Measurements from ENCODE around the gene SUMO2.
"Not testable (repeated sequence)": the region's sequence is repeated elsewhere in the genome, so short reads cannot be mapped to it uniquely, and the experiment has no call there.

The SUMO2 gene

DNA sequence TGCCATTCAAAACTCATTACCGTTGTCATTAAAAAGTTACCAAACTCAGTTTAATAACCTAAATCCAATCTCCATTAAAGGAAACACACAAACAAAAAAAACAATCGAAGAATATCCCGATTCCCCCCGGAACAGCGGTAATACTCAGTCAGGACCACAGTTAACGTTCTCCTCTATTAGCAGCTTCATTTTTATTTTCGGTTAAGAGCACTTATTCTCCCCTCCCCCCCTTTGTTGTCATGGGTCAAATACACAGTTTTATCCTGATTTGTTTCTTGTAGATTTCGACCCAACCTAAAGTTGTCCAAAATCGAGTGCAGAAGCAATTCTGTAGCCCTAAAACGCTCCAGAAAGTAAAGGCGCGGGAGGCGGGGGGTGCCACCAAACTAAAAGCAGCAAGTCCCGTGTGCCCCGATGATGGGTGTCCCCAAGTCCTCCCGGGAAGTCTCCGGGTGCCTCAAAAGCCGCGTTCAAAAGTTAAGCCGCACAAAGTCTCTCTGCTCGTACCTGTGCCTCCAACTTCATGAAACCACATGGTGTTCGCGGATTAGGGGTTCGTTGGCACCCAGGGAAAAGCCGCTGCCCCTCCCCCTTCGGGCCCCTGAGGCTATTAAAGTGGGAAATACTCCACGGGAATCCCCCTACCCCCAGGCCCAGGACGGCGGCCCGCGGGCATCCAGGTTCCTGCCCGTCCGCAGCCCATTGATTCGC, 996 bp downstream of the SUMO2 start:
- peak; percentile 12 to 33 (median 29) for DNase-seq (ENCODE audit: low read depth in 3 of 3)

DNA sequence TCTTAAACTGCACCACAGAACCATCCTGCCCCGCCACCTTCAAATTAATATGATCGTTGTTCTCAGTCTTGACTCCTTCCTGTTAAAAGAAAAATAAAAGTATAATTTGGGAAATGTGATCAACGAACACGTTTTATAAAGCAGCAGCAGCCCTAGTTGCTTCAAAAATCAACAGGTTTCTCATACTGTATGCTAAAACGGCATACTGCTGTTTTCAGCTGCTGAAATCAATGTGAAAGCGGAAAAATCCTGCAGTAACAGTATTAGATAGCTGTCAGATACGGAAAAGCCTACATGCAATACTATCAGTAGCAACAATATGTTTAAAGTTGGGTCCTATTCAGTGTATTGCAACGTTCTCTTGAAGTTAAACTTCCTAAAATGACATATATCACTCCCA, 1.6 kb downstream of the SUMO2 start:
- no peak for DNase-seq (ENCODE audit: low read depth in 3 of 3)

DNA sequence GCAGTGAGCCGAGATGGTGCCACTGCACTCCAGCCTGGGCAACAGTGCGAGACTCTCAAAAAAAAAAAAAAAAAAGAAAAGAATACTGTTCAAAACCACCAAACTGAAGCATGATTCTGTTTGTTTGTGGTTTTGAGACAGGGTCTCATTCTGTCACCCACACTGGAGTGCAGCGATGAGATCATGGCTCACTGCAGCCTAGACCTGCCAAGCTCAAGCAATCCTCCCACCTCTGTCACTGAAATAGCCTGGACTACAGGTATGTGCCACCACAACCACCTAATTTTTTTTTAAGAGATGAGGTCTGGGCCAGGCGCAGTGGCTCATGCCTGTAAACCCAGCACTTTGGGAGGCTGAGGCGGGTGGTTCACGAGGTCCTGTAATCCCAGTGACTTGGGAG, 4.3 kb downstream of the SUMO2 start:
- DNase-seq (ENCODE audit: low read depth in 3 of 3), result no peak

DNA sequence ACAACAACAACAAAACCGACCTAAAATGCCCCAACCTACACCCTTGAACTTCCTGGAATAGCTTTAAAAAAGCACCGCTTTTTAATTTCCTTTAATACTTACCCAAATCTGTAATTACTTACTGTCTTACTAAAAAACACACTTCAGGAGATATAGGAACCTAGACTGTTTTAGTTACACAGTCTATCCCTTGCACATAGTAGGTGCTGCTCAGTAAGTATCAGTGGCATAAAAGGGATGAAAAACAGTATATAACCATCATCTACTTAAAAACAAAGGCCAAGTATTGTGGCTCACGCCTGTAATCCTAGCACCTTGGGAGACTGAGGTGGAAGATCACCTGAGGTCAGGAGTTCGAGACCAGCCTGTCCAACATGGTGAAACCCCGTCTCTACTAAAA, 6.1 kb downstream of the SUMO2 start:
- no peak for DNase-seq (ENCODE audit: low read depth in 3 of 3)

DNA sequence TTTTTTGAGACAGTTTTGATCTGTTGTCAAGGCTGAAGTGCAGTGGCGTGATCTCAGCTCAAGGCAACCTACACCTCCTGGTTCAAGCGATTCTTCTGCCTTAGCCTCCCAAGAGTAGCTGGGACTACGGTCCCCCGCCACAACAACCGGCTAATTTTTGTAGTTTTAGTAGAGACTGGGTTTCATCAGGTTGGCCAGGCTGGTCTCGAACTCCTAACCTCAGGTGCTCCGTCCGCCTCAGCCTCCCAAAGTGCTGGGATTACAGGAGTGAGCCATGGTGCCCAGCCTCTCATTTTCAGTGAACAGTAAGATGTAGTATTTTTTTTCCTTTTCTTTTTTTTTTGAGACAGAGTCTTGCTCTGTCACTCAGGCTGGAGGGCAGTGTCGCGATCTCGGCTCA, 7.8 kb downstream of the SUMO2 start:
- DNase-seq (ENCODE audit: low read depth in 3 of 3), result no peak

DNA sequence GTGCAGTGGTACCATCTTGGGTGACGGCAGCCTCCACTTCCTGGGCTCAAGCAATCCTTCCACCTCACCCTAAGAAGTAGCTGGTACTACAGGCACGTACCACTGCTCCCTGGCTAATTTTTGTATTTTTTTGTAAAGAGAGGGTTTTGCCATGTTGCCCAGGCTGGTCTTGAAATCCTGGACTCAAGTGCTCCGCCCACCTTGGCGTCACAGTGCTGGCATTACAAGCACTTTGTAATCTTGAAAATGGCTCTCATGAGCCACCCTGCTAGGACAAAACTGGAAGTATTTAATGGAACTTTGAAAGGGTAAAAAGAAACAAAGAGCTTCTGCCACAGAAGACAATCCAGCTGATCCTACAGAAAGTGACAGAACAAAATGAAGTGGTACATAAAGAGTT, 9.2 kb downstream of the SUMO2 start:
- DNase-seq (ENCODE audit: low read depth in 3 of 3), result no peak

DNA sequence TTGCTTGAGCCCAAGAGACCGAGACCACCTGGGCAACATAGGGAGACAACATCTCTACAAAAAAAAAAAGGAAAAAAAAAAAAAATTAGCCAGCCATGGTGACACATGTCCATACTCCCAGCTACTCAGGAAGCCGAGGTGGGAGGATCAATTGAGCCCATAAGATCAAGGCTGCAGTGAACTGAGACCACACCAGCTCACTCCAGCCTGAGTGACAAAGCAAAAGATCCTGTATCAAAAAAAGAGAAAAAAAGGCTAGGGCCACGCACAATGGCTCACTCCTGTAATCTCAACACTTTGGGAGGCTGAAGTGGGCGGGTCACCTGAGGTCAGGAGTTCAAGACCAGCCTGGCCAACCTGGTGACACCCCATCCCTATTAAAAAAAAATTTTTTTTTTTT, 13.8 kb downstream of the SUMO2 start:
- no peak for DNase-seq (ENCODE audit: low read depth in 3 of 3)

DNA sequence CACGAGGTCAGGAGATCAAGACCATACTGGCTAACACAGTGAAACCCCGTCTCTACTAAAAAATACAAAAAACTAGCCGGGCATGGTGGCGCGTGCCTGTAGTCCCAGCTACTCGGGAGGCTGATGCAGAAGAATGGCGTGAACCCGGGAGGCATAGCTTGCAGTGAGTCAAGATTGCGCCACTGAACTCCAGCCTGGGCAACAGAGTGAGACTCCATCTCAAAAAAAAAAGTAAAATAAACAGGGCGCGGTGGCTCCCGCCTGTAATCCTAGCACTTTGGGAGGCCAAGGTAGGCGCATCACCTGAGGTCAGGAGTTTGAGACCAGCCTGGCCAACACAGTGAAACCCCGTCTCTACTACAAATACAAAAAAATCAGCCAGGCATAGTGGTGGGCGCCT, 18.2 kb downstream of the SUMO2 start:
- DNase-seq (ENCODE audit: low read depth in 3 of 3), result not testable (repeated sequence)

DNA sequence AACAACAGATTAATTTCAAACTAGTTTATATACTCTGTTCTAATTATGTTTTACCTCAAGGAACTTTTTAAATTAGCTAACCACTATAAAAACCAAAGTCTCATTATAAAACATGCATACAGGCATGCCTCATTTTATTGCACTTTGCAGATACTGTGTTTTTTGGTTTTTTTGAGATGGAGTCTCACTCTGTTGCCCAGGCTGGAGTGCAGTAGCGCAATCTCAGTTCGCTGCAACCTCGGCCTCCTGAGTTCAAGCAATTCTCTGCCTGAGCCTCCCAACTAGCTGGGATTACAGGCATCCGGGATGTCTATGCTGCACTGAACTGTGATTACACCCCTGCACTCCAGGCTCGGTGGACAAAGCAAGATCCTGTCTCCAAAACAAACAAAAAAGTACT, 19.7 kb downstream of the SUMO2 start:
- DNase-seq (ENCODE audit: low read depth in 3 of 3), result no peak

DNA sequence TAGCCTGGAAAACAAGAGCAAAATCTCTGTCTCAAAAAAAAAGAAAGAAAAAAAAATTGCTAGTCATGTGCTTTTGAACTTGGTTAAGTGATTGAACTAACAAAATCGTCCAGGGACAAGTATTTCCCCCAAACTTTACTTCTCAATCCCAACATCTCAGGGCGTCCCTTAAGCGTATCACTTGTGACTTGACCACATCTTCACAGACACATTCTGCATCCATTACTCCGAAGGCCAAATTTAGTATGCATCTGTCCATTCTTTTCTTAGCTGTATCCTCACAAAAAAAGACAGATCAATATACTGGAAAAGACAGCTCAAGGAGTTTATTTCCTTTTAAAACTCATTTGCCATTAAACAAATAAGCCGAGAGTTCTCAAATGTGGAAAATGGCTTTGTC, 22.5 kb downstream of the SUMO2 start:
- no peak for DNase-seq (ENCODE audit: low read depth in 3 of 3)

DNA sequence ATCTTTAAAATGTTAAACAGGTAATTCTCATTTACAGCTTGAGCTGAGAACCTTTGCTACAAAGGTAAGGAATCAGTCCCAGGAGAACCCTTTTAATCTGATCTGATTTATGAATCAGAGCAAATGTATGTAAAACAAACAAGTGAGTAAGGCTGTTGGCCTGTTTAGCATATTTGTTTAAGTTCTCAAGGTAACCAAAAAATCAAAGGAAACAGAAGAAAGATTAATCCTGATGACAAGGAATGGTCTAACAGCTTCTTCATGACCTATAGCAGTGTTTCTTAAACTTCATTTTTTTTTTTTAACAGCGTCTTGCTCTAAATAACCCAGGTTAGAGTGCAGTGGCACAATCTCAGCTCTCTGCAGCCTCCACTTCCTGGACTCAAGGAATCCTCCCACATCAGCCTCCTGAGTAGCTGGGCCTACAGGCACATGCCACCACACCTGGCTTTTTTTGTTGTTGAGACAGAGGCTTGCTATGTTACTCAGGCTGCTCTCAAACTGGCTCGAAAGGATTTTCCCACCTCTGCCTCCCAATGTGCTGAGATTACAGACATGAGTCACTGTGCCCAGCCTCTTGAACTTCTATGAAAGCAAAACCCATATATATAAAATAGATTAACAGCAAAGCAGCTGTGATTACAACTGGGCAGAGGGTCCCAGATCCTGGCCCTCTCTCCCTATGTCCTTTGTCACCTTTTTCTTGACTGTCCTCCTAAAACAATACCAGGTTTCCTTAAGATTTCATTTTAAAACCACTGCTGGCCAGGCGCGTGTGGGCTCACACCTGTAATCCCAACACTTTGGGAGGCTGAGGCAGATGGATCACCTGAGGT, 23.3 kb downstream of the SUMO2 start:
- no peak for DNase-seq (ENCODE audit: low read depth in 3 of 3)

DNA sequence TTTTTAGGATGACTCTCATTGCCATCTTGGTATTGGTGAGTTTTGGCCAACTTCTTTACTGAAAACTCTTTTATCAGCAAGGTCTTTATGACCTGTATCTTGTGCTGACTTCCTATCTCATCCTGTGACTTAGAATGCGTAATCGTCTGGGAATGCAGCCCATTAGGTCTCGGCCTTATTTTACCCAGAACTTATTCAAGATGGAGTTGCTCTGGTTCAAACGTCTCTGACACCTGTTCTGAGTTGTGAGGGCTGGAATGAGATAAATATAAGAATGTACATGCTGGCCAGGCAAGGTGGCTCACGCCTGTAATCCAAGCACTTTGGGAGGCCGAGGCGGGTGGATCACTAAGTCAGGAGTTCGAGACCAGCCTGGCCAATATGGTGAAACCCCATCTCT, 24.3 kb downstream of the SUMO2 start:
- DNase-seq (ENCODE audit: low read depth in 3 of 3), result not testable (repeated sequence)

DNA sequence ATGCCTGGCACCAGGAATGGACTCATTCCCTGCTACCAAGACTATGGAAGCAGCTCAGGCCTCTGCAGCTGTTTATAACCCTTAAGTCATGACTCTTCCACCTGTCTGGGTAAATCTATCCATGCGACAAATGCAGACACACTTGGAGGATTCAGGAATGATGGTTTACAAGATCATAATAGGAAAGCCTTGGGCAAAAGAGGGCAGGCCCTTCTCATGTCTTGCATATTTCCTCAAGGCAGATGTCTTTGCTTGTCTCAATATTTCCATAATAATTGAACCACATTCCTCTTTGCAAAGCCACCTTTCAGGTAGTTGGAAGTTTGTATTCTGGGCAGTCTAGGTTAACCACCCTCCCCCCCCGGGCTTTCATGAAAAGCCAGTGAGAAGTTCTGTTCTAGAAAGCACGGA, 27.6 kb downstream of the SUMO2 start:
- no peak for DNase-seq (ENCODE audit: low read depth in 3 of 3)

DNA sequence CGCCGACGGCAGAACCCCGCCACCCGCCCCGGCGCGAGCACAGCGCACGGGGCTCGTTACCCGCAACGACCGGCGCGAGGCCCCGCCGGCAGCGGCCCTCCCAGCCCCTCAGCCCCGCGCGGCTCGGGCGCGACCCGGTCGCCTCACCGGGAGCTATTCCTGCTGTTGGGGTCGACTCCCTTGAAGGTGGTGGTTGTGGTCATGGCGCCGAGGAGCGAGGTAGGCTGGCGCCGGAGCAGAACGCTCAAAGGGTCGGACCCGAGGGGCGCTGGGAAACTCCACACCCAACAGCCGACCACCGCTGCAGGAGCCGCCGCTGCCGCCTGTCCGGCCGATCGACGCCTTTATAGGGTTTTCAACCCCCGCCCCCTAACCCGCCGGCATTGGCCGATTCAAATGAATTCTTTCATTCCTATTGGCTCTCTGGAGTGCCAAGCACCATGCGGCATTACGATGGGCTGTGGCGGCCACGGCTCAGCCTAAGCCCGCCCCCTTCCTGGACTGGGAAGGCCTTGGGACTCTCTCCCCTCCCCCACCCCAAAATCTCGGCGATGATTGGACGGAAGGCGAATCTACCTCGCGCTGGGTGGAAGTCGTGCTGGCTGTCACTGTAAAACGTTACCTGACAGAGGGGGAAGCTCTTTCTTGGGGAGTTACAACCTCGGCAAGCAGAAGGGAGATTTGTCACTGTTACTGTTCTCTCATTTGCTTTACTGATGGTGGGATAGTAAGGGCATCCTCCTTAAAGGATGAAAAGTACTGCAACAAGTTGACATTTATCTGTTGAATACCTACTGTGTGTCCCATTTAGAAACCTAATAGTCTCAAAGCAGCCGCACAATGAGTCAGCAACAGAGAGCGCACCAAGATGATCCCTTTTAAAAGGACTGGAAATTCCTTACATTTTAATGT, 28.3 kb downstream of the SUMO2 start, which contains the start of gene JPT1:
JPT1 (minus strand) TSS at position 318 of the 912 bp plus-strand sequence; CDS start at position 203, 115 bp downstream.
- DNase-seq (ENCODE audit: low read depth in 3 of 3), result peak; percentile 96 to 99 (median 96)

DNA sequence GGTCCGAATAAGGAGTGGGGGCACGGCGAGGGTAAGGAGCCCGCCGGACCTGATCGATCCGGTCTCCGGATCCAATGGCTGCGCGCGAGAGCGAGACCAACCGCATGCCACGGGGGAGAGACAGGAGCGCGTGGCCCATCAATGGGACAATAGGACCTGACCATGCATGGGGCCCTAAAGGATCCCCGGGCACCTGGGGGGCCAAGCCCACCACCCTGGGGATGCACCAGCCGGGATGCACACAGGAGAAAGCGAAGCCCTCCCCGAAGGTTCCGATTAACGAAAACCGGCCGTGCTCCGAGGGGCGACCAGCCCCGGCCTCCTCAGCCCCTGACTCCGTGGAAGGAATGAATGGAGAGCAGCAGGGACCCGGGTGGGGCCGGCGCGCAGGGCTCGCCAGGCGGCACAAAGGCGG, 29.0 kb downstream of the SUMO2 start:
- peak in 1 of 3 experiments; percentile 38 for DNase-seq (ENCODE audit: low read depth in 3 of 3)

DNA sequence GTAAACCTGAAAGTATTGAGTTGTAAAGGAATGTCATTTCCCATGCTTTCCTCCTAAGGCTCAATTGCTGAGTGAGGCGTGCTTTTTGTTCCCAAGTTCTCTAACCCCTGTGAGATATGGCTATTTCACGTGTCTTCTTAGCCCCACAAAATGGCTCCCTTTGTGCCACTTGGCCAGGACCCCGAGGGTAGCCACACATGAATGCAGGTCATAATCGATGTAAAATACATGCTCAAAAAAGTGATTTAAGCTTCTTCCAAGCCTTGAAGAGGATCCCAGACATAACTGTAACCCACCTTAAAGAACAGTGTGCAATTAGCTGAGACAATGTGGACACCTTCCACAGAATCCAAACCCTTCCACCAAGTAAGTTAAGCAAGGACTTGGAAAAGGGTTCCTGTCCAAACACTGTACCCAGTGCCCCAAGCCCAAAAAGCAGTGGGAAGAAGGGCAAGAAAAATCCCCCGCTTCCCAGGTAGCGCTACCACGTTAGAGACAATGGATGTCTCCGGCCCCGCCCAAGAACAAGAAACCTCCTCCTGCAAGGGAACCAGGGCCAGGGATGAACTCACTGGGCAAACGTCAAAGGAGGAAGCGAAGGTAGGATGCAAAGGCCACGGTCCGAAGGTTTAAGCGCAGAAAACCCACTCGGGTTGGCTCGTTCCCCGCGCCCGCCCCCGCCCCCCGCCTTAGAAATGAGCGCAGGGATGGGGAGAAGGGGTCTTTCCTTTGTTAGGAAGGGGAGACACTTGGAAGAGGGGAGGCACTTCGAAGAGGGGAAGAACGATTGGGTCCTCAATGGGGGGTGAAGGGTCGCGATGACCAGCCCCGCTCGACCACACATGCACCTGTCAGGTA, 29.6 kb downstream of the SUMO2 start:
- peak in 1 of 3 experiments; percentile 27 for DNase-seq (ENCODE audit: low read depth in 3 of 3)

DNA sequence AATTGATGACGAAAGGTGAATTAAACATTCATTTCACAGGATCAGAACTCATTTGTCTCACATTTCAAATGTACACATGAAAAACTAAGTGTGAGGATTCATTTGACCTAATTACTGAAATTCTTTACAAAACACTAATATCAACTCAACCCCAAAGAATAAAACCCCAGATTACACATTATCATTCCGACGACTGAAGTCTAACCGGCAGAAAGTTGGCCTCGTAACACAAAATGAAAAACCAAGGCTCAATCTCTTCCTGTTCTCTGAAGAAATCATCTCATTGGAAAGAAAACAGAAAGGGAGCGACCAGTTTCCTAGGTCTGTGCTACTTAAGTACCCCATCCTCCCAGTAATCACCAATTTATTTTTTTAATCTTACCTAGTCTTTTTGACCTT, 30.2 kb downstream of the SUMO2 start:
- DNase-seq (ENCODE audit: low read depth in 3 of 3), result no peak

DNA sequence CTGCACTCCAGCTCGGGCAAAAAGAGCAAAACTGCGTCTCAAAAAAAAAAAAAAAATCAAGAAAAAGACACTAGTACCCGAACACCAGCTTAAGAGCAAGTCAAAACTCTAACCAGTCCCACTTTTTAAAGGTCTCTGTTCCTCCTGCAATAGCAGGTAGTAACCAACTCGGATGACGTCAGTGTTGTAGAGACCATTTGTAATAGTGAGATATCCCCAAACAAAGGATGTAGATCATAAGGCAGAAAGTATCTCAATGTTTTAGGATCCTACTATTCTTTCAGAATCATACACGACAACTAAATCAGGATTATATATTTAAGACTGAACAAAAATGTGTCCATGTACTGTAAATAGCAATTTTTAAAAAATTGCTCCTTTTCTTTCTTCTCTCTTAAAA, 30.8 kb downstream of the SUMO2 start:
- no peak for DNase-seq (ENCODE audit: low read depth in 3 of 3)

DNA sequence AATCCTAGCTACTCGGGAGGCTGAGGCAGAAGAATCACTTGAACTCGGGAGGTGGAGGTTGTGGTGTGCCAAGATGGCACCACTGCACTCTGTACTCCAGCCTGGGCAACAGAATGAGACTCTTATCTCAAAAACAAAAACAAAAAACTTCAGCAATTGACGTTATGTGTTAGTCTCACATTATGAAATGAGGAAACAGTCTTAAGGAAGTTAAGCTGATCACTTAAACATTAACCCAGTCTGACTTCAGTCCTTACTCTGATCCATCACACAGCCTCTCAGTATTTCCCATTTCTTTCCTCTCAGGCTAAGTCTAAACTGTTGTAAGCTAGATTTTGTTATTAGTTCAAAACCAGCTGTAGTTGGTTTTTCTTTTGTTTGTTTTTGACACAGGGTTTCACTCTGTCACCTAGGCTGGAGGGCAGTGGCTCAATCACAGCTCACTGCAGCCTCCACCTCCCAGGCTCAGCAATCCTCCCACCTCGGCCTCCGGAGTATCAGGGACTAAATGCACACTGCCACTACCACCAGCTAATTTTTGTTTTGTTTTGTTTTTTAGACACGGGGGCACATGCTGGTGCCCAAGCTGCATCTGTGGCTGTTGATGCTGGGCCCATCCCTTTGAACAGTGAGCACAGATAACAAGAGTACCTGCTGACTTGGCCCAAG, 34.7 kb downstream of the SUMO2 start:
- no peak for DNase-seq (ENCODE audit: low read depth in 3 of 3)

DNA sequence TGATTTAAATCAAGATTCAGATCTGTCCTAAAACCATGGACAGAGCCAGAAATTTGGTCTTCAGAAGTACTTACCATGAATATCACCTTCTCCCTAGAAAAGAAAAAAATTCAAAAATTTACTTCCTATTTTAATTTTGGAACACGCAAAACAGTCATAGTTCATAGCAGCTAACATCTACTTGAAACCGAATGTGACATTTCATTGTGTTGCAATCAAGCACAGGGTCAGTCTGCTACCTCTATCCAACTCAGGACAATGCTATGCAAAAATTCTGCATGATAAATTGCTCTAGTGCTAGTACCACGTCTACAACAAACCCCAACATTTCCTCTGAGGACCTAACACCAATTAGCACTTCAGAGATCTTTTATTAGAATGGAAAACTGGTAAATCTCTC, 36.2 kb downstream of the SUMO2 start:
- no peak for DNase-seq (ENCODE audit: low read depth in 3 of 3)

All from stimulated activated CD4-positive, alpha-beta T cell treated with anti-CD3 and anti-CD28 coated beads, TNF-alpha, amount 100 ng/mL, for 24 hours (primary cell).